Renal cortical epithelial cell (primary cell): ENCODE measurements around the gene ENTPD7. TPM values are rescaled to one million over a fixed set of nuclear protein-coding genes. Genes with fewer than 3 reads are reported as not detected.
"Not testable (repeated sequence)": the region's sequence is repeated elsewhere in the genome, so short reads cannot be mapped to it uniquely, and the experiment has no call there.

ENCODE experiments used
- DNase-seq: peaks from one replicate; pipeline ENCODE4 v3.0.0-alpha.2; 2011; ENCODE audit warnings: low read depth
- total RNA-seq: library from RNA; depleted of rRNA; stranded (reverse); fragments of >200 nt; gene quantifications from 2 replicates; pipeline ENCODE4 v1.2.3, GENCODE V29; 2014

The ENTPD7 gene, protein sequence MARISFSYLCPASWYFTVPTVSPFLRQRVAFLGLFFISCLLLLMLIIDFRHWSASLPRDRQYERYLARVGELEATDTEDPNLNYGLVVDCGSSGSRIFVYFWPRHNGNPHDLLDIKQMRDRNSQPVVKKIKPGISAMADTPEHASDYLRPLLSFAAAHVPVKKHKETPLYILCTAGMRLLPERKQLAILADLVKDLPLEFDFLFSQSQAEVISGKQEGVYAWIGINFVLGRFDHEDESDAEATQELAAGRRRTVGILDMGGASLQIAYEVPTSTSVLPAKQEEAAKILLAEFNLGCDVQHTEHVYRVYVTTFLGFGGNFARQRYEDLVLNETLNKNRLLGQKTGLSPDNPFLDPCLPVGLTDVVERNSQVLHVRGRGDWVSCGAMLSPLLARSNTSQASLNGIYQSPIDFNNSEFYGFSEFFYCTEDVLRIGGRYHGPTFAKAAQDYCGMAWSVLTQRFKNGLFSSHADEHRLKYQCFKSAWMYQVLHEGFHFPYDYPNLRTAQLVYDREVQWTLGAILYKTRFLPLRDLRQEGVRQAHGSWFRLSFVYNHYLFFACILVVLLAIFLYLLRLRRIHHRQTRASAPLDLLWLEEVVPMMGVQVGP
- total RNA-seq: 71.2 and 106 TPM in 2 replicates

GRCh38 chr10:99659031-99659867 lies at the start of gene ENTPD7:
ENTPD7 (plus strand) TSS chr10:99659509; CDS start chr10:99659957, 448 bp downstream.
- DNase-seq: peak; percentile 91

- DNase-seq: no peak
These were observed 49.1 kb upstream of the ENTPD7 start for GRCh38 chr10:99610221-99610620.

DNA sequence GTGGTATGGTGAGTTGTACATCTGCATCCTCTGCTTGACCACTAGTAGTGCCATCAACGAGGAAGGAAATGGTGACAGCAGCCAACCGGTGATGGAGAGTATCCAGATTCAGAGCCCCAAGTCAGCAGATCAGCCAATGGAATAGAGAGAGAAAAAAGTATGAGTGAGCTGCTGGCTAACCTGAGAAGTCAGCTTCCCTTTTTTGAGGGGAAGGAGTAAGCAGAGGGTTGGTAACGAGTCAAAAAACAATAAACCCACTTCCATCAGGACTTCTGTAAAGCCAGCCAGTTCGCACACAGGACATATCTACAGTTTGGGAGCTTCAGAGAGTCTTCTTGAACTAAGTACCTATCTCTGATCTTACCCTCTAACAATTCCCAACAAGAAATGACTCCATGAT lies 48.0 kb upstream of the ENTPD7 start:
- DNase-seq: no peak

DNA sequence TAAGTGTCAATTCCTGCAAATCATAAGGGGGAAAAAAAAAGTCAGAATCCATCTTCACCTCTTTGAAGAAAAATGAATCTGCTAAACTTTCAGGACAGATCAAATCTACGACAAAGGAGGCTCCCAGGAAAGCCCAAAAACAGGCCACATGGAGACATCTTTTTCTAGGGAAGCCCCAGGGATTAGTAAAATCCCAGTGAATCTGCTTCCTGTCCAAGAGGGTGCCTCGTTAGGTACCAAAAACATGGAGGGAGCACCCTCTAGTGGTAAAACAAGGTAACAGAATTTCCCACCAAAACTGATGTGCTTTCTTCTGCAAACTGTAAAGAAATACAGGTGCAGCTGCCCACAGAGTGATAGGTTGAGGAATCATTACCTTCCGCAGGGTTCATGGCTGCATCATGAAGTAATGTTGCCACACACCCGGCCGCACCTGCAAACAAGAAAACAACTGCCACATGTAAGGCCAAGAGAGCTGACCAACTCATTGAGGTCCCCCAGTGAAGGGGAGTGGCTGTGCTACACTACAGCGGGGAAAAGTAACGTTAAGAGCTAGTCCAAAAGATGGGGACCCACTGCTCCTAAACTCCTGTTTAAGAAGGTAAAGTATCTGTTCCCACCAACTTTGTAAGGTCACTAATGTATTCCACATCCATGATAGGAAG lies 47.0 kb upstream of the ENTPD7 start:
- peak; percentile 53 for DNase-seq

- DNase-seq: no peak
These were observed 43.9 kb upstream of the ENTPD7 start for GRCh38 chr10:99615426-99615825.

- no peak for DNase-seq
These were observed 41.6 kb upstream of the ENTPD7 start for GRCh38 chr10:99617696-99618095.

DNA sequence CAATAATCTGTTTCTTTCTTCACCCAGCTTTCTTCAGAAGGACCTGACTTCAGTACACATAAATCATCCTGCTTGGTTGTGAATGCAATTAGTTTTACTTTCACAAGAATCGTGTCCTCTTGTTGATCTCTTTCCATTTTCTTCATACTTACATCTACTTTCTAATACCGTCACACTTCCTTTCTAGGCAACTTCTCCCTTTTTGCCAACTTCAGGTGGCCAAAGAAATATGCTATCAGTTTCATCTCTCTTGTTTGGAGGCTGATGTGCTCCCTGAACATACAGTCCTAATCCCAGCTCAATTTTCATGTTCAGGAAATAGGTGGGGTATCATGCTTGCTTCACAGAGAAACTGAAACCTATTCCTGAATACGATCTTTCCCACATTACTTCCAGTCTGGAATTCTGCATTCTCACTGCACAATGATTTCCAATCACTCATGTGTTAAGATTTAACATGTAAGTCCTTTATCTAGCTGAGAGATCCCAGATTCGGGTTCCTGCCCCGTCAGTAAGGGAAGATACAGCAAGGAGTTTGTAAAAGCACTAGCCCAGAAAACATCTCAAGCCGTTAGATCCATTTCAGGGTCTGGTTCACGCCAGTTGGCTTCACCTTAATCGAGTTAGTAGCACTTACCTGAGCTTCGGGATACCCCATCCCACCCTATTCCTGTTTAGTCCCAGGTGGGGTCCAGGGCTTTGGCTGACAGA lies 40.1 kb upstream of the ENTPD7 start:
- peak; percentile 51 for DNase-seq

GRCh38 chr10:99619851-99620710 lies 39.2 kb upstream of the ENTPD7 start, which contains the start of gene SLC25A28:
SLC25A28 (minus strand) TSS chr10:99620439; CDS start chr10:99620335, 104 bp downstream.
- DNase-seq: peak; percentile 100

DNA sequence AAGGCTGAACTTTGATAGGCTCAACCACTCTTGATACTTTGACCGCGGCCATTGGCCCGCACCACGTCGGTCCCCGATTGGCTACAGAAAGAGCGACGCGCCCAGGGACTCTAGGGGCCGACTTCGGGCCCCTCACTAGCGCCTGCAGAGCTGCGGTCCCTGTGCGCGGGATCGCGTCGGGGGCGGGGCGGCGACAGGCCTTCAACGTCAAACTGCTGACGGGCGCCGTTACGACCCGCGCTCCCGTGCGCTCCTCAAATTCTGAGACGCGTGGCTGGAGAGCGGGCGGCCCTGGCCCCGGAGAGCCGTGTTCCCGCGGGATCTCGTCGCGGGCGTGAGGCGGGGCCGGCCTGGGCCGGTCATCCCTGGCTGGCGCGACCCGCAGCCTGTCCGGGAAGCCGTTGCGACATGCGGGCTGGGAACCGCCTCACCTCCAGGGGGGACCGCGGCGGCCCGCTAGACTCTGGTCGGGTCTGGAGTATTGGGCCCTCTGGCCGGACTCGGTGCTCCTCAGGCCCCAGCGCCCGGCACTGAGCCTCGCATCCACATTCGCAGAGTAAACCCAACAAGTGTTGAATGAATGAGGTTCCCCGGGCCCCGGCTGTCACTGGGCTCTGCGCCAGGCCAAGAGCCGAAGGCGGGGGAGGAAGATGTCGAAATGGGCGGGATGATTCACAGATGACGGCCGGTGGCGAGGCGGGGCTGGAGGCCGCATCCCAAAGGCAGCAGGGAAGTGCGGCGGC lies 38.4 kb upstream of the ENTPD7 start:
- DNase-seq: peak; percentile 80

DNA sequence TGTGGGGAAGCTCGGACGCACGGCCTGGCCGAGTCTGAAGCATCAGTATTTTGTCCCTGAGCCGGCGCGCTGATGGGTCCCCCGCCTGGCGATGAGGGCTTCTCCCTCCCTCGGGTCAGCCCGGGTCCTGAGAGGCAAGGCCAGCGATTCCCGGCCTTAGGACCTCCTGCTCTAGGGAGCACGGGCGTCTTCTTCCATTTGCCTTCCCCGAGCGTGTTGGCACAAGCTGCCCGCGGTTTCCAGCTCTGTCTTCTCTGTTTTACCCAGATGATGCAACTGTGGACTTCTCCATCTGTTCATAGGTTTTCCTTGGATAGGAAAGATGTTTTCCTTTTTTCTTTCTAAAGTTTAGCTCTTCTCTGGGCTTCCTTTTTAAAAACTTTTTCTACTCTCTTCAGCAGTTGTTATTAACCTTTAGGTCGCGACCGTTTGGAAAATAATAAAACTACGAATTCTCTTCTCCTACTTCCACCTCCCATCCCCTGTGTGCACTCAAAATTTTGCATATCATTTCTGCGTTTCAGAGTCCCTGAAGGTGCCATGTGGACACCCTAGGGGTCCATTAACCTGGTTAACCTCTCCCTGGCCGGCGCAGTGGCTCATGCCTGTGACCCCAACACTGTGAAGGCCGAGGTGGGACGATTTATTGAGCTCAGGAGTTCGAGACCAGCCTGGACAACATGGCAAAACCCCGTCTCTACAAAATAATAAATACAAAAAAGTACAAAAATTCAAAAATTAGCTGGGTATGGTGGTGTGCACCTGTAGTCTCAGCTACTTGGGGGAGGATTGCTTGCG lies 37.7 kb upstream of the ENTPD7 start:
- peak; percentile 63 for DNase-seq

GRCh38 chr10:99623919-99624318 lies 35.4 kb upstream of the ENTPD7 start:
- no peak for DNase-seq

- DNase-seq: not testable (repeated sequence)
These were observed 34.2 kb upstream of the ENTPD7 start for GRCh38 chr10:99625124-99625523.

DNA sequence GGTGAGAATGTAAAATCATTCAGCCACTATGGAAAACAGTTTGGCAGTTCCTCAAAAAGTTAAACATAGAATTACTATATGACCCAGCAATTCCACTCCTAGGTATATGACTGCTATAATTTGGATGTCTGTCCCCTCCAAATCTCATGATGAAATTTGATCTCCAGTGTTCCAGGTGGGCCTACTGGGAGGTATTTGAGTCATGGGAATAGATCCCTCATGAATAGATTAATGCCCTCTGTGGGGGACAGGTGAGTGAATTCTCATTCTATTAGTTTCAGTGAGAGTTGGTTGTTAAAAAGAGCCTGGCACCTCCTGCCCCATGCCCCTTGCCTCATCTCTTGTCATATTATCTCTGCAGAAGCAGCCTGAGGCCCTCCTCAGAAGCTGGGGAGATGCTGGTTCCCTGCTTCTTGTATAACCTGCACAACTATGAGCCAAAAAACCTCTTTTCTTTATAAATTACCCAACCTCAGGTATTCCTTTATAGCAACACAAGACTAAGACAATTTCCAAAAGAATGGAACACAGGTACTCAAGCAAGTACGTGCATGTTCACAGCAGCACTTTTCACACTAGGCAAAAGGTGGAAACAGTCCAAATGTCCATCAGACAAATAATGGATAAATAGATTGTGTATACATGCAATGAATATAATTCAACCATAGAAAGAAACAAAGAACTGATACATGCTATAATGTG lies 30.2 kb upstream of the ENTPD7 start:
- no peak for DNase-seq

- no peak for DNase-seq
These were observed 29.7 kb upstream of the ENTPD7 start for GRCh38 chr10:99629625-99629978.

DNA sequence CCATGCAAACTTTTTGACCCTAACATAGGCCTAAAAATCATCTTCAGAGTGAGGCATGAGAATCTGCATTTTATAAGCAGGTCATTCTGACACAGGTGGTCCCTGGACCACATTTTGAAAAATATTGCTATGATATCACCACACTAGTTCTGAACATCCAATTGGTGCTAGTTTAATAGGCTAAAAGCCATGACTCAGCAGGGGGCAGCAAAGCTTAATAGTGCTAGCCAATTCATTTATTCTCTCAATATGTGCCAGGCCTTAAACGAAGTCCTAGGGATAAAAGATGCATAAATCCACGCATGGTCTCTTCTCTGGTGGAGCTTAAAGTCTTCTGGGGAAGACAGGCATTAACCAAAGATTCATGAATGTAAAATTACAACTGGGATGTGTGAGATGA lies 28.9 kb upstream of the ENTPD7 start:
- peak; percentile 61 for DNase-seq

DNA sequence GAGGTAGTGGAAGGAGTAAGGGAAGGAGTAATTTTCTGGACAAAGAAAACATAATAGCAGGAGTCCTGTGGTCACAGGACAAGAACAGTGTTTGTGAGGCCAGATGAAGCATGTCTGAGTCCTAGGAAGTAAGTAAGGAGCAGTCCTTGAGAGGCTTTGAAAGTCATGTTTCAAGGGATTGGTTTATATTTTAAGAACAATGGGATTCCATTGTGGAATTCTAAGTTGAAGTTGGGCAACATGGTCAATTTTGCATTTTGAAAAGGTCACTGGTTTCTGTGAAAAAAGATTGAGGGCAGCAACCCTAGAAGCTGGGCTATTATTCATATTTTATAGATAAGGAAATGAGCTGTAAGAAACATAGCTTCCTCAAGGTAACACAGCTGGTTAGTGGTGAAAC lies 28.3 kb upstream of the ENTPD7 start:
- peak; percentile 57 for DNase-seq

DNA sequence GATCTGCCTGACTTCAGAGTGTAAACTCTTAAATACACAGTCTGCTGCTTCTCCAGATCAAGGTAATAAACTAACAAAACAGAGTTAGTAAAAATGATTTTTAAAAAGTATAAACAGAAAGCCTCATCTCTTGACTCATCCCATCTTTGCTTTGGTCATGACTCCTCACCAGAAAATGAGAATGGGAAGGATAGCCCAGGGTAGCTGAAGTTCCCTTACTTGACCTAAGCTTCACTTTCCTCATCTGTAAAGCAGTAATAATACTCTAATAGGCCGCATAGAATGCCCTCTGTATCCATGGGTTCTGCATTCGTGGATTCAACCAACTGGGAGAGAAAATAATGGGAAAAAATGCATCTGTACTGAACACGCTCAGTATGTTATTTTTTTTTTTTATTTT lies 27.8 kb upstream of the ENTPD7 start:
- DNase-seq: no peak

DNA sequence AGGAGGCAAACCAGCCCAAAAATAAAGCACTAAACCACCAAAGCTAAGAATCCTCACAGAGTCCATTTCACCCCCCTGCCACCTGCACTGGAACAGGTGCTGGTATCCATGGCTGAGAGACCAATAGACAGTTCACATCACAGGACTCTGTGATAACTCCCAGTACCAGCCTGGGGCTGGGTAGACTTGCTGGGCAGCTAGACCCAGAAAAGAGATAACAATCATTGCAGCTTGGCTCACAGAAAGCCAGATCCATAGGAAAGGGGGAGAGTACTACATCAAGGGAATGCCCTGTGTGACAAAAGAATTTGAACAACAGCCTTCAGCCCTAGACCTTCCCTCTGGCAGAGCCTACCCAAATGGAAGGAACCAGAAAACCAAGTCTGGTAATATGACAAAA lies 25.5 kb upstream of the ENTPD7 start:
- DNase-seq: no peak
